Smooth muscle cell (in vitro differentiated cells): Measurements from ENCODE around the gene ATP2B3. TPM values are rescaled to one million over a fixed set of nuclear protein-coding genes. Genes with fewer than 3 reads are reported as not detected.

Experiments
- DNase-seq: peaks from one replicate; lab custom pipeline; 2025; ENCODE audit not compliant: unreplicated experiment; lab: John Stamatoyannopoulos, UW
- H2AFZ ChIP-seq: fragments of 200-600 bp; sonication (generic); 2 replicates; pipeline ENCODE4 v1.6.0; 2016; ENCODE audit warnings: antibody characterized with exemption, low read depth, mild to moderate bottlenecking
- H3F3A ChIP-seq: fragments of 200-600 bp; sonication (generic); 2 replicates; pipeline ENCODE4 v1.6.0; 2017; ENCODE audit warnings: antibody characterized with exemption, low read depth
- H3K27ac ChIP-seq: fragments of 200-600 bp; sonication (generic); 2 replicates; pipeline ENCODE4 v1.5.1; 2016; ENCODE audit warnings: low read depth, mild to moderate bottlenecking
- H3K27me3 ChIP-seq: fragments of 200-600 bp; sonication (generic); 2 replicates; pipeline ENCODE4 v1.6.1; 2016; ENCODE audit warnings: low read depth, mild to moderate bottlenecking
- H3K36me3 ChIP-seq: fragments of 200-600 bp; sonication (generic); 2 replicates; pipeline ENCODE4 v1.5.1; 2016; ENCODE audit warnings: low read depth
- H3K4me1 ChIP-seq: fragments of 200-600 bp; sonication (generic); 2 replicates; pipeline ENCODE4 v1.5.1; 2016; ENCODE audit warnings: low read depth
- H3K4me2 ChIP-seq: fragments of 200-600 bp; sonication (generic); 2 replicates; pipeline ENCODE4 v1.6.0; 2016; ENCODE audit warnings: mild to moderate bottlenecking
- H3K4me3 ChIP-seq: fragments of 200-600 bp; sonication (generic); 2 replicates; pipeline ENCODE4 v1.5.1; 2016; ENCODE audit warnings: mild to moderate bottlenecking
- H3K79me2 ChIP-seq: fragments of 200-600 bp; sonication (generic); 2 replicates; pipeline ENCODE4 v1.6.0; 2016; ENCODE audit warnings: low read depth, mild to moderate bottlenecking
- H3K9ac ChIP-seq: fragments of 200-600 bp; sonication (generic); 2 replicates; pipeline ENCODE4 v1.6.0; 2016; ENCODE audit warnings: low read depth
- H3K9me3 ChIP-seq: fragments of 200-600 bp; sonication (generic); replicated peaks from 2 replicates; pipeline ENCODE4 v1.5.1; 2016; ENCODE audit warnings: low read depth
- H4K20me1 ChIP-seq: fragments of 200-600 bp; sonication (generic); 2 replicates; pipeline ENCODE4 v1.6.0; 2016; ENCODE audit warnings: low read depth
- CTCF ChIP-seq: fragments of 200-600 bp; sonication (generic); IDR thresholded peaks from 2 replicates; pipeline ENCODE4 v1.5.1; 2017; ENCODE audit warnings: borderline replicate concordance, mild to moderate bottlenecking, antibody characterized with exemption; ENCODE audit not compliant: insufficient read depth, poor library complexity, severe bottlenecking
- WGBS: methylation state at CpG from one replicate; pipeline ENCODE4 v1.1.7; 2016; ENCODE audit warnings: low lambda C conversion rate; 5-methylcytosine and 5-hydroxymethylcytosine counted together
- polyA plus RNA-seq: library from polyadenylated mRNA; unstranded; fragments of >200 nt; fragmentation: Nextera tagmentation; extraction: Ambion mirVana; gene quantifications from 2 replicates; pipeline ENCODE4 v1.2.1, GENCODE V29; 2016
- total RNA-seq: library from RNA; depleted of rRNA; stranded (reverse); fragments of >200 nt; gene quantifications from 2 replicates; pipeline ENCODE4 v1.2.3, GENCODE V29; 2014

The ATP2B3 gene
- total and polyA plus RNA-seq, 2 experiments from 2014 or later: 0.05 to 0.22 TPM

- DNase-seq: no peak
- no peak overlapping the region for H2AFZ ChIP-seq
- no peaks in the 10 kb centered on the region for H3K36me3 ChIP-seq
- peaks cover 6% of the 10 kb centered on the region for H4K20me1 ChIP-seq
- no peak overlapping the region for H3K9ac ChIP-seq
- no peak overlapping the region for H3K4me2 ChIP-seq
- H3K9me3 ChIP-seq: no peaks in the 10 kb centered on the region
- H3K4me1 ChIP-seq: no peaks in the 10 kb centered on the region
- no peaks in the 10 kb centered on the region for H3F3A ChIP-seq
- no peak overlapping the region for H3K4me3 ChIP-seq
- no peaks in the 10 kb centered on the region for H3K79me2 ChIP-seq
- TF ChIP-seq CTCF: no peak
- no peak overlapping the region for H3K27ac ChIP-seq
- no peaks in the 10 kb centered on the region for H3K27me3 ChIP-seq
- WGBS: 85% methylated on average over 25 of the region's 26 CpGs
These were observed 73.8 kb downstream of the ATP2B3 start for GRCh38 chrX:153590961-153591956.

- WGBS: 88% methylated on average over 30 of the region's 30 CpGs
These were observed 74.8 kb downstream of the ATP2B3 start for GRCh38 chrX:153592091-153592833.

GRCh38 chrX:153592966-153593688, 75.7 kb downstream of the ATP2B3 start:
- no peak for DNase-seq
- Histone ChIP-seq H3K9ac (no peak overlapping the region), H3K27ac (no peak overlapping the region), H3K27me3 (no peaks in the 10 kb centered on the region), H4K20me1 (peaks cover 23% of the 10 kb centered on the region), H3K9me3 (no peaks in the 10 kb centered on the region), H3K4me3 (no peak overlapping the region), H3K79me2 (no peaks in the 10 kb centered on the region), H2AFZ (no peak overlapping the region), H3F3A (no peaks in the 10 kb centered on the region), H3K36me3 (no peaks in the 10 kb centered on the region), H3K4me2 (no peak overlapping the region), H3K4me1 (no peaks in the 10 kb centered on the region)
- no peak for TF ChIP-seq CTCF
- 79% methylated on average over 12 of the region's 12 CpGs for WGBS

More at GRCh38 chrX:153592091-153592833, 74.8 kb downstream of the ATP2B3 start:
- Histone ChIP-seq H3K9ac (no peak overlapping the region), H3K36me3 (no peaks in the 10 kb centered on the region), H3K4me1 (no peaks in the 10 kb centered on the region), H2AFZ (no peak overlapping the region), H3K27ac (no peak overlapping the region), H3F3A (no peaks in the 10 kb centered on the region), H3K4me2 (no peak overlapping the region), H3K79me2 (no peaks in the 10 kb centered on the region), H3K4me3 (no peak overlapping the region), H3K9me3 (no peaks in the 10 kb centered on the region), H3K27me3 (no peaks in the 10 kb centered on the region), H4K20me1 (peaks cover 14% of the 10 kb centered on the region)
- TF ChIP-seq CTCF: no peak
- no peak for DNase-seq
